ENCODE results near the gene MMP26. TPM values are rescaled to one million over a fixed set of nuclear protein-coding genes. Genes with fewer than 3 reads are reported as not detected.

Gene MMP26
- not detected for total RNA-seq

DNA sequence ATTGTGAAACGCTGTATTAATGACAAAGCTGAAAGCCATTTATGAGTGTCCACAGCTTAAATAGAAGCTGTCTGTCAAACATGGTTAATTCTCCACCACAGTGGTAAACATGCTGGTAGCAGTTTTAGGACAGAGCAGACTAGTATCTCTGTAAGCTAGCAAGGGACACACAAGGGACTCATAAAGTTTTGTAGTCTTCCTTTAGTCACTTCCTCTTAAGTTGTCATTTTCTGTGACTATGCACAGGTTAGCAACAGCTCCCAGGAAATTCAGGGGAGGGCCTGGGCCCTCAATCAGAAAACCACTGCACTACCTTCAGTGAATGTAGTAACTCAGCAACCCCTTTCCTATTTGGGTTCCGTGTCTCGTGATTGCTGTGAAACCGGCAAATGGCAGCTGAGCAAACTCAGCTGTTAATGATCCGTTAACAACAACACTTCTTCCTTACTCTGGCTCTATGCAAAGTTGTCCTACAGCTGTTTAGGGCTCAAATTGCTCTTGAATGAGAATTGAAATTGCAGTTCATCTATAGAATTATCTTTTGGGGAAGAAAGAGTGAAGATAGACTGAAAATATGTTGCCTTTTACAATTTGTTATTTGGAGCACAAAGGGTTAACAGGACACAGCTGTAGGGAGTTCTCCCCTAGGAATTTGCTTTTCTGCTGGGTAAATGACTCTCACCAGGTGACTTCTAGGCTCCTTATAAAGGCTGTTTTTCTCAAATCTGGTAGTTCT, at the start of gene MMP26:
Gene MMP26, plus strand, starts transcription at position 731 of the 736 bp plus-strand sequence.
- no peaks in the 10 kb centered on the region for H3K4me1 Mint-ChIP-seq (ENCODE audit: low read depth)
- DNase-seq (no peak), ATAC-seq (no peak)
- POLR2A ChIA-PET = no interaction called here
- no peak within 1 kb of the TSS for H3K27ac Mint-ChIP-seq
- H3K9me3 Mint-ChIP-seq = no peaks in the 10 kb centered on the region
- peaks cover 20% of the 10 kb centered on the region for H3K27me3 Mint-ChIP-seq
- no peaks in the 10 kb centered on the region for H3K36me3 Mint-ChIP-seq (ENCODE audit: low read depth)
- intact Hi-C loops (cut with micrococcal nuclease) = no loop called here
- TF ChIP-seq, protein P1, sequence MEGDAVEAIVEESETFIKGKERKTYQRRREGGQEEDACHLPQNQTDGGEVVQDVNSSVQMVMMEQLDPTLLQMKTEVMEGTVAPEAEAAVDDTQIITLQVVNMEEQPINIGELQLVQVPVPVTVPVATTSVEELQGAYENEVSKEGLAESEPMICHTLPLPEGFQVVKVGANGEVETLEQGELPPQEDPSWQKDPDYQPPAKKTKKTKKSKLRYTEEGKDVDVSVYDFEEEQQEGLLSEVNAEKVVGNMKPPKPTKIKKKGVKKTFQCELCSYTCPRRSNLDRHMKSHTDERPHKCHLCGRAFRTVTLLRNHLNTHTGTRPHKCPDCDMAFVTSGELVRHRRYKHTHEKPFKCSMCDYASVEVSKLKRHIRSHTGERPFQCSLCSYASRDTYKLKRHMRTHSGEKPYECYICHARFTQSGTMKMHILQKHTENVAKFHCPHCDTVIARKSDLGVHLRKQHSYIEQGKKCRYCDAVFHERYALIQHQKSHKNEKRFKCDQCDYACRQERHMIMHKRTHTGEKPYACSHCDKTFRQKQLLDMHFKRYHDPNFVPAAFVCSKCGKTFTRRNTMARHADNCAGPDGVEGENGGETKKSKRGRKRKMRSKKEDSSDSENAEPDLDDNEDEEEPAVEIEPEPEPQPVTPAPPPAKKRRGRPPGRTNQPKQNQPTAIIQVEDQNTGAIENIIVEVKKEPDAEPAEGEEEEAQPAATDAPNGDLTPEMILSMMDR (IDR thresholded peaks at IDR 0.05) = no peak
- no peak within 1 kb of the TSS for H3K4me3 Mint-ChIP-seq
- CTCF ChIA-PET = interaction anchor here (2.7 kb wide), 1 partner anchor 67 kb away, joined by 6 read pairs; the partner anchor contains the start of gene OR51D1

DNA sequence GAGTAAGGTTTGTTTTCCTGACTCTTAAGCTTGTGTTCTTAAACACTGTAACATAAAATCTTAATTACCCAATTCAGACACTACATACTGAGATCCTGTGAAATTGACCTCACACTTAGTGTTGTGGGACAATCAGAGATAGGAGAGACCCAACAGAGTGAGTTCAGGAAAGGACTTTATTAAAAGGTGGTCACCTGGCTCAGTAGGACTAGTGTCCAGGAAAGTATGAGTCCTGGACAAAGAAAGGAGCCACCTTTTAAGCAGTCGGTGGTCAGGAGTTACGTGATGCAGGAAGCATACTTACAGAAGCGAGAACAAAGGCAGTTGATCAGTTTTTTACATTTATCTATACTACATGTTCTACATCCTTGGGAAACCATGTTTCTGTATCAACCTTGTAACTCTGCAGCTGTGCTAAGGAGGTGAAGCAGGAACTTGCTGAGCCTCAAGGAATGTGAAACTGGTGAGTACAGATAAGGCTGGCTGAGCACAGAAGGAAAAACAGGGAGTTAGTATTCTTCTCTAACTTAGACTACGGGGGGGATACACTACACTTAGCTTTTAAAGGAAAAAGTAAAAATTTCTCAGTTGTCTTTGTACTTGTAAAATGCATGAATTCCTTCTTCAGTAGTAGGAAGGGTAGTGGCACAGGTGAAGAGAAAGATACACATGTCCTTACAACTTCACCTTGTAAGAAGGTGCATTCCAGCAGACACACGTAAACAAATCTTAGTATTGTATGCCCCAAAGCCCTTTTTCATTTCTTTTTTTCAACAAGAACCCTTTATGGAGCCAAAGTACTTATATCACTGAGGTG, 45.7 kb upstream of the MMP26 start:
- intact Hi-C loops (cut with micrococcal nuclease) = no loop called here
- no peaks in the 10 kb centered on the region for H3K4me1 Mint-ChIP-seq (ENCODE audit: low read depth)
- no peak overlapping the region for H3K4me3 Mint-ChIP-seq
- peaks cover 13% of the 10 kb centered on the region for H3K27me3 Mint-ChIP-seq
- TF ChIP-seq, protein P1 (IDR thresholded peaks at IDR 0.05) = no peak
- no peaks in the 10 kb centered on the region for H3K36me3 Mint-ChIP-seq (ENCODE audit: low read depth)
- ChIA-PET CTCF (interaction anchor here (0.8 kb wide), 1 partner anchor 22 kb away, joined by 3 read pairs; the partner anchor contains the start of gene OR51D1), POLR2A (no interaction called here)
- H3K9me3 Mint-ChIP-seq = no peaks in the 10 kb centered on the region
- no peak for DNase-seq
- no peak overlapping the region for H3K27ac Mint-ChIP-seq
- no peak for ATAC-seq

- ATAC-seq (no peak), DNase-seq (no peak)
- H3K36me3 Mint-ChIP-seq (ENCODE audit: low read depth) = no peaks in the 10 kb centered on the region
- peaks cover 9% of the 10 kb centered on the region for H3K27me3 Mint-ChIP-seq
- no peak overlapping the region for H3K4me3 Mint-ChIP-seq
- intact Hi-C loops (cut with micrococcal nuclease) = no loop called here
- POLR2A ChIA-PET = no interaction called here
- H3K4me1 Mint-ChIP-seq (ENCODE audit: low read depth) = no peaks in the 10 kb centered on the region
- CTCF ChIA-PET = no interaction called here
- no peak overlapping the region for H3K27ac Mint-ChIP-seq
- TF ChIP-seq, protein P1 (IDR thresholded peaks at IDR 0.05) = no peak
- H3K9me3 Mint-ChIP-seq = no peaks in the 10 kb centered on the region
Observed at GRCh38 chr11:4662876-4663275, 41.7 kb upstream of the MMP26 start.

GRCh38 chr11:4664183-4664582, 40.4 kb upstream of the MMP26 start:
- intact Hi-C loops (cut with micrococcal nuclease) = no loop called here
- POLR2A ChIA-PET = no interaction called here
- H3K4me1 Mint-ChIP-seq (ENCODE audit: low read depth) = no peaks in the 10 kb centered on the region
- ATAC-seq = no peak
- DNase-seq = no peak
- H3K9me3 Mint-ChIP-seq = no peaks in the 10 kb centered on the region
- H3K27me3 Mint-ChIP-seq = peaks cover 9% of the 10 kb centered on the region
- CTCF ChIA-PET = no interaction called here
- H3K27ac Mint-ChIP-seq = no peak overlapping the region
- TF ChIP-seq, protein P1 (IDR thresholded peaks at IDR 0.05) = no peak
- no peak overlapping the region for H3K4me3 Mint-ChIP-seq
- H3K36me3 Mint-ChIP-seq (ENCODE audit: low read depth) = no peaks in the 10 kb centered on the region

GRCh38 chr11:4664786-4665185, 39.8 kb upstream of the MMP26 start:
- H3K4me1 Mint-ChIP-seq (ENCODE audit: low read depth) = no peaks in the 10 kb centered on the region
- intact Hi-C loops (cut with micrococcal nuclease) = no loop called here
- POLR2A ChIA-PET = no interaction called here

More at GRCh38 chr11:4664786-4665185, 39.8 kb upstream of the MMP26 start:
- ATAC-seq (no peak), DNase-seq (no peak)
- H3K27ac Mint-ChIP-seq = no peak overlapping the region
- H3K36me3 Mint-ChIP-seq (ENCODE audit: low read depth) = no peaks in the 10 kb centered on the region
- TF ChIP-seq, protein P1 (IDR thresholded peaks at IDR 0.05) = no peak
- CTCF ChIA-PET = no interaction called here
- no peaks in the 10 kb centered on the region for H3K9me3 Mint-ChIP-seq
- H3K27me3 Mint-ChIP-seq = peaks cover 12% of the 10 kb centered on the region
- no peak overlapping the region for H3K4me3 Mint-ChIP-seq

All from activated CD8-positive, alpha-beta T cell treated with anti-CD3 and anti-CD28 coated beads for 36 hours (primary cell).